SH-SY5Y (cell line): ENCODE results near the gene SLC22A2.

ENCODE experiments used
- GATA2 ChIP-seq: IDR thresholded peaks from 2 replicates; pipeline ENCODE4 v1.6.1; 2011; ENCODE audit warnings: mild to moderate bottlenecking, low read depth, low read length
- GATA3 ChIP-seq: IDR thresholded peaks from 2 replicates; pipeline ENCODE4 v1.6.1; 2011; ENCODE audit warnings: low read depth, mild to moderate bottlenecking, low read length, moderate library complexity

Gene SLC22A2

GRCh38 chr6:160178271-160178670 is 80.3 kb downstream of the SLC22A2 start:
- TF ChIP-seq GATA3 = no peak
- TF ChIP-seq GATA2 = no peak

GRCh38 chr6:160177220-160177619 is 81.4 kb downstream of the SLC22A2 start:
- no peak for TF ChIP-seq GATA2
- TF ChIP-seq GATA3 = no peak

GRCh38 chr6:160174681-160175080 is 83.9 kb downstream of the SLC22A2 start:
- TF ChIP-seq GATA3 = no peak
- no peak for TF ChIP-seq GATA2

GRCh38 chr6:160173806-160174527 is 84.7 kb downstream of the SLC22A2 start:
- TF ChIP-seq GATA3 (no peak), GATA2 (no peak)

GRCh38 chr6:160172704-160173103 is 85.9 kb downstream of the SLC22A2 start:
- TF ChIP-seq GATA3 (no peak), GATA2 (no peak)

- TF ChIP-seq GATA2 = no peak
- no peak for TF ChIP-seq GATA3
Measured at GRCh38 chr6:160170018-160170680, 88.5 kb downstream of the SLC22A2 start.

GRCh38 chr6:160167604-160168399 is 90.8 kb downstream of the SLC22A2 start:
- TF ChIP-seq GATA2 = no peak
- no peak for TF ChIP-seq GATA3
